SK-N-SH (cell line): Measurements from ENCODE around the gene CCDC57.

Experiments
- CTCF ChIP-seq: fragments of 200-600 bp; sonication (generic); IDR thresholded peaks from 2 replicates; pipeline ENCODE4 v1.6.1; 2017; ENCODE audit warnings: antibody characterized with exemption, mild to moderate bottlenecking, moderate library complexity
- EP300 ChIP-seq, 2 experiments: IDR thresholded peaks; 2 replicates each; pipeline versions ENCODE4 v1.4.0 to v1.6.1; 2012; ENCODE audit warnings: borderline replicate concordance in 1 of 2, low read depth in 1 of 2, low read length in 1 of 2
- EZH2phosphoT487 ChIP-seq: fragments of 200-600 bp; sonication (generic); IDR thresholded peaks from 2 replicates; pipeline ENCODE4 v1.6.1; 2017; ENCODE audit warnings: low read depth, mixed run types, mild to moderate bottlenecking, antibody characterized with exemption, moderate library complexity, borderline replicate concordance
- FOXM1 ChIP-seq: IDR thresholded peaks from 2 replicates; pipeline ENCODE4 v1.4.0; 2012; ENCODE audit warnings: low read depth, mild to moderate bottlenecking
- GABPA ChIP-seq: IDR thresholded peaks from 2 replicates; pipeline ENCODE4 v1.4.0; 2012; ENCODE audit warnings: low read depth, mild to moderate bottlenecking
- GATA2 ChIP-seq: sonication (generic); formaldehyde crosslinking; IDR thresholded peaks from 2 replicates; pipeline ENCODE4 v1.5.0; 2020; ENCODE audit warnings: mild to moderate bottlenecking, missing genetic modification reagents
- POLR2AphosphoS5 ChIP-seq: IDR thresholded peaks from 2 replicates; pipeline ENCODE4 v1.6.1; 2012; ENCODE audit warnings: low read depth, low read length
- RAD21 ChIP-seq: IDR thresholded peaks from 2 replicates; pipeline ENCODE4 v1.6.1; 2012; ENCODE audit warnings: mild to moderate bottlenecking, low read length
- TAF1 ChIP-seq: IDR thresholded peaks from 2 replicates; pipeline ENCODE4 v1.6.1; 2012; ENCODE audit warnings: low read depth, mild to moderate bottlenecking, low read length, moderate library complexity, borderline replicate concordance
- YY1 ChIP-seq: IDR thresholded peaks from 2 replicates; pipeline ENCODE4 v1.4.0; 2012; ENCODE audit warnings: low read depth, mild to moderate bottlenecking
- TF ChIP-seq, protein P1 (sequence below): fragments of 150-350 bp; IDR thresholded peaks from 2 replicates; pipeline ENCODE4 v1.6.1; 2017; ENCODE audit warnings: antibody characterized with exemption, low read length, low read depth, borderline replicate concordance

DNA sequence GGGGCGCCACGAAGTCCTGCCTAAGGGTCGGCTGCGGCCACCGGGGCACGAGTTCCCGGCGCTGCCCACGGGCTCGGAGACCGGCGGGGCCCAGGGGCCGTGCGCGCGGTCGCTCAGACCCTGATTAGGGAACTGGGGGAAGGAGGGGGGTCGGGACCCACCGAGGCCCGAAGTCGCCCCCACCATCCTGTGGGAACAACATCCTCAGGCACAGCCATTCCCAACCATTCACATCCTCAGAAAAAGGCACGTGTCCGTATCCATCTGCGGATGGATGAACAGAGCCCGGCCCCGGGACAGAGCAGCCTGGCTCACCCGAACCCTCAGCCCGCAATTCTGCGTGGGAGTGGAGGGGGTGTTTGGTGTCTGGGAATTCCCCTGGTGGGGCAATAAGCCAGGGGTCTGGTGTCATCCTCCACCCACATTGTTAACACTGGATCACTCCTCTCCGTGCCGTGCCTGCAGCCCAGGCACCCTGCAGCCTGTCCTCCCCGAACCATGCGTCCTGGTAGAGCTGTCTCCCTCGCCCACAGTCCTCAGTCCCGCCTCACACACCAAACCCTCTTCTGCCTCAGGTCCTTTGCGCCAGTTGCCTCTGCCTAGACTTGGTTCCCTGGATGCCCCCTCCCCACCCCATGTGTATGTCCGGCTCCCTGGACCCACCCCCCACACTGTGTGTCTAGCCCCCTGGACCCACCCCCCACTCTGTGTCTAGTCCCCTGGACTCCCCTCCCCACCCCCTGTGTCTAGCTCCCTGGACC, 789 bp upstream of the CCDC57 start:
- TF ChIP-seq CTCF (no peak), GABPA (no peak), FOXM1 (no peak), TAF1 (no peak), GATA2 (CRISPR knock-in tag) (no peak), EP300 (IDR thresholded peaks at IDR 0.05; ENCODE audit: borderline replicate concordance in 1 of 2, low read depth in 1 of 2, low read length in 1 of 2) (peak in 1 of 2 experiments; percentile 21; a peak in 1 of 4 replicates), EZH2phosphoT487 (no peak), YY1 (0 out of 2 replicates have a peak, but pooled peaks have one; percentile 29), POLR2AphosphoS5 (peak; percentile 42; the same call in 1 of the 2 replicates), RAD21 (no peak)
- TF ChIP-seq, protein P1, sequence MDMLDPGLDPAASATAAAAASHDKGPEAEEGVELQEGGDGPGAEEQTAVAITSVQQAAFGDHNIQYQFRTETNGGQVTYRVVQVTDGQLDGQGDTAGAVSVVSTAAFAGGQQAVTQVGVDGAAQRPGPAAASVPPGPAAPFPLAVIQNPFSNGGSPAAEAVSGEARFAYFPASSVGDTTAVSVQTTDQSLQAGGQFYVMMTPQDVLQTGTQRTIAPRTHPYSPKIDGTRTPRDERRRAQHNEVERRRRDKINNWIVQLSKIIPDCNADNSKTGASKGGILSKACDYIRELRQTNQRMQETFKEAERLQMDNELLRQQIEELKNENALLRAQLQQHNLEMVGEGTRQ: peak; percentile 58; the same call in 1 of the 2 replicates
